T-helper 22 cell (primary cell): ENCODE measurements around the gene QSER1.
"Not testable (repeated sequence)": the region's sequence is repeated elsewhere in the genome, so short reads cannot be mapped to it uniquely, and the experiment has no call there.

Experiments used
- DNase-seq: peaks from one replicate; pipeline ENCODE4 v3.0.0-alpha.2; 2020; ENCODE audit warnings: low read depth

QSER1 gene

DNA sequence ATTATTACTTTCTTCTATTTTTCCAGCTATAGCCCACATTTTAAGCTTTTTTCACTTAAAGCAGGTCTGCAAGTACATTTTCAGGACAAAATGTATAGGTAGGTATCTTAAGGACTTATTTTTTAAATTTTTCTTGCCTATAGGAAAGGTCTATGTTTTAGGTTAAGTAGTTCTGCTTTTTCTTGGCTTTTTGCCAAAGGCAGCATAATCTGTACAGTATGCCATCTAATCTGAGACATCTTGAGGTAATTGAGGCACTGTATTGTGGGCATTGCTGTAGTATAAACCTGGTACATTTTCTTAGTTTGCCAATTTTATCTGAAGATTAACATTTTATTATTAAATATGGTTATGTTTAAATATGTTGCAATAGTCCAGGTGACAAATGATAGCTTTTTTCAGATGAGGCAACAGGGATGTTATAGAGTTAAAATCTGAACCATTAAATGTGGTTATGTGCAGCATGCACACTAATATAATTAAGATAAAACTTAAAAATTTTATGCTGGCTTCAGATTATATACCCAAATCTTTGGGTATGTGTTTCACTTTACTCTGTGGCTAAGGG, 42.9 kb downstream of the QSER1 start:
- no peak for DNase-seq

DNA sequence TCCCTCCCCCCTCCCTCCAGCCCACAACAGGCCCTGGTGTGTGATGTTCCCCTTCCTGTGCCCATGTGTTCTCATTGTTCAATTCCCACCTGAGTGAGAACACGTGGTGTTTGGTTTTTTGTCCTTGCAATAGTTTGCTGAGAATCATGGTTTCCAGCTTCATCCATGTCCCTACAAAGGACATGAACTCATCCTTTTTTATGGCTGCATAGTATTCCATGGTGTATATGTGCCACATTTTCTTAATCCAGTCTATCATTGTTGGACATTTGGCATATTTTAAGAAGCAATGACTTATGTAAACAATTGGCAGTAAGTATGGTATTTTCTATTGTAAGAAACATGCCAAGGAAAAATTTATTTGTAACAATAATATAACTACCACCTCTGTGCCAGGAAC, 43.6 kb downstream of the QSER1 start:
- not testable (repeated sequence) for DNase-seq

DNA sequence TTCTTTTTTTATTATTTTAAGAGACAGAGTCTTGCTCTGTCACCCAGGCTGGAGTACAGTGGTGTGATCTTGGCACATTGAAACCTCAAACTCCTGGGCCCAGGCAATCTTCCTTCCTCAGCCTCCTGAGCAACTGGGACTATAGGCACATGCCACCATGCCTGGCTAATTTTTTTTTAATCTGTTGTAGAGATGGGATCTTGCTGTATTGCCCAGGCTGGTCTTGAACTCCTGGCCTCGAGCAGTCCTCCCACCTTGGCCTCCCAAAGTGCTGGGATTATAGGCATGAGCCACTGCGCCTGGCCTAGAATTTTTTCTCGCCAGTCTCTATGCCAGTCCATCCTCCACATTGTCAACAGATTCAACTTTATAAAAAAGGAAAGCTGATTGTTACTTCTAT, 44.7 kb downstream of the QSER1 start:
- not testable (repeated sequence) for DNase-seq

DNA sequence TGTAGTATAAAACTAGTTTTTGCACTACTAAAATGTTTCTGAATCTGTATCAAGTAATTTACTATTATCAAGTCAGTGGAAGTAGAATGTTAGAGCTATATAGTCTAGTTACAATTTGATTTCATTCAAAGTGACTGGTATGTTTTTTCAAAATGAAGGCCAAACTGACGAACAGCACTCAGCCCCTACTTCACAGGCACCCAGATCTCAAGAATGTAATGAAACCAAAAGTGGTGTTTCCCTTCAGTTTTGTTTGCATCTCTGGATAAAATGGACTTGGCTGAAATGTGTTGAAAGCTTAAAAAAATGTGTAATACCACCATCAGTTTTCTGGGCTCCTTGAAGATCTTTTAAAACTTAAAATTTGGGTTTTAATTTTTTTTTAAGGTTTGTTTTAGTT, 46.4 kb downstream of the QSER1 start:
- DNase-seq: no peak

DNA sequence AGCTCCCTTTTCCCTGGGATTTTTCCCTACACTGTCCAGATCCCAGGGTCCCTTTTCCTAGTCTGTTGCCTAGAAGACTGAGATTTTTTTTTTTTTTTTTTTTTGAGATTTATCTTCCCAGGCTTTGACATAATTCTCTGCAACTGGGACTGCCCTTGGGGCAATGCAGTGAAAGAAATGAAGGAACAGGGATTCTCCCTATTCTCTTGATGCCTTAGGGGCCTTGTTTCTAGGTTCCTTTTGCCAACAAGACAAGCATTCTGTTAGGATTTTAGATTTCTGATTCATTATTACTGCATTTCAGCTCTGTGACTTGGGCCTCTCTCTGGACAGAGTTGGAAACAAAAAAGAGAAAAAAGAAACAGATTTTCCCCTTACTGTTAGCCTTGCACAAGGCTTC, 47.3 kb downstream of the QSER1 start:
- DNase-seq: no peak

DNA sequence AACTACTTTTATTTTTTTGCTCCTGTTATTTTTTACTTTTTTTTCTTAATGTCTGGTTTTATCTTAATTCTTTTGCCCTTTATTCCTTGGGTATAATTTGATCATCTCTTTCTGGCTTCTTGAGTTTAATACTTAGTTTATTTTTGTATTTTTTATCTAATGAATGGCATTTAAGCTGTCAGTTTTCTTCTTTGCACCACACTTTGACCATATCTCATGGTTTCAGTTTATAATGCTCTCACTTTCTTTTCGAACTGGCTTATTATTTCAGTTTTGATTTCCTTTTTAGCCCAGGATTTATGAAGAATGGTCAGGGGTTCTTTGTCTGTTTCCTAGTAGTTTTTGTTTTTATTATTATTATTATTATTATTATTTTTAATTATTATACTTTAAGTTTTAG, 48.3 kb downstream of the QSER1 start:
- no peak for DNase-seq

DNA sequence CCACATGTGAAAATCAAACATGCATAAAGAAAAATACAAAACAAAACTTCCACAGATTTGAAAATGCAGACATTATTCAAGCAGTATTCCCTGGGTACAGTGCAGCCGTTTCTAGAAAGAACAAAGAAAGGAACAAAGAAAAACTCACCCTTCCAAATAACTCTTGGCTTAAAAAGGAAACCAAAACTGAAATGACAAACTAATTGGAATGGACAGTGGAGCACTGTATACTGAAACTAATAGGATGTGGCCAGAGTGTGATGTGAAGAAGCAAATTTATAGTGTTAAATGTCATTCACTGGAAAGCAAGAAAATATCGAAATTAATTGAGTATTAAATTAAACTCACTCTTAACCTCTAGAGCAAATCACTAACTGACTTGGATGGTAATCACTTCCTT, 55.4 kb downstream of the QSER1 start:
- DNase-seq: no peak

DNA sequence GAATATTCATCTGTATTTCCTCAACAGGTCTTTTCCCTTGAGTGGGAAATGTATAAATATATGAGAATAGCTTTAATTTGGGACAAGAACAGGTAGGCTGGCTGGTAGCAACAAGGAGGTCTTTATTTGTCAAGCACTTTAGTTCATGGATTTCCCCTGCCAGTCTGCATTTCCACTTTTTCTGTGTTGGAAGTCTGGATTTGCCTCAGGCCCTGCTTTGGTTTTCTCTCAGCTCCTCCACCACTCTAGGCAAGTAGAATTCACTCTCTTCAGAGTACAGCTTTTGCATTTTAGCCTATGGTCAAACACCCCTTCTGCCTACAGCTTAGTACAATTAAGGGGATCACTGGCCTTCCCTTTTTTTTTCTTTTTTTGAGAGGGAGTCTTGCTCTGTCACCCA, 57.1 kb downstream of the QSER1 start:
- no peak for DNase-seq

DNA sequence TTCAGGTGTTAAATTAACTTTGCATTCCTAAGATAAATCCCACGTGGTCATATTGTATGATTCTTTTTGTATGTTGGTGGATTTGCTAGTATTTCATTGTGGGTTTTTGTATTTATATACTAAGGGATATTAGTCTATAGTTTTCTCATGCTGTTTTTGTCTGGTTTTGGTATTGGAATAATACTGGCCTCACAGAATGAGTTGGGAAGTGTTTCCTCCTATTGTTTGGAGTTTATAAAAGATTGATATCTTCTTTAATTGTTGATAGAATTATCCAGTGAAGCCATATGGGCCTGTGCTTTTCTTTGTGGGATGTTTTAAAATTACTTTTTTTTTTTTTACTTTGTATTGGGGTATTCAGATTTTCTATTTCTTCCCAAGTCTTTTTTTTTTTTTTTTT, 59.8 kb downstream of the QSER1 start:
- no peak for DNase-seq

DNA sequence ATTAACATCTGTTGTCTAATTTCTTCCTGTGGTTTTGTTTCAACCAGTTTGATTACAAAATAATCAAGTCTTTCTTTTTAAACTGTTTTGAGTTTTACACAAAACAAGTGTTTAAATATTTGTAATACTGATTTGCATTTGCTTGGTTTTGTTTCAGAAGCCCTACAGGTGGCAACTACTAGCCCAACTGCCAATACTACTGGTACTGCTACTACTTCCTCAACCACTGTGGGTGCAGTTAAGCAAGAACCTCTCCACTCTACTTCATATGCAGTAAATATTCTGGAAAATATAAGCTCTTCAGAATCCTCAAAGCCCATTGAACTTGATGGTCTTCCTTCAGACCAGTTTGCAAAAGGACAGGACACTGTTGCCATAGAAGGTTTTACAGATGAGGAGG, 61.1 kb downstream of the QSER1 start:
- no peak for DNase-seq

DNA sequence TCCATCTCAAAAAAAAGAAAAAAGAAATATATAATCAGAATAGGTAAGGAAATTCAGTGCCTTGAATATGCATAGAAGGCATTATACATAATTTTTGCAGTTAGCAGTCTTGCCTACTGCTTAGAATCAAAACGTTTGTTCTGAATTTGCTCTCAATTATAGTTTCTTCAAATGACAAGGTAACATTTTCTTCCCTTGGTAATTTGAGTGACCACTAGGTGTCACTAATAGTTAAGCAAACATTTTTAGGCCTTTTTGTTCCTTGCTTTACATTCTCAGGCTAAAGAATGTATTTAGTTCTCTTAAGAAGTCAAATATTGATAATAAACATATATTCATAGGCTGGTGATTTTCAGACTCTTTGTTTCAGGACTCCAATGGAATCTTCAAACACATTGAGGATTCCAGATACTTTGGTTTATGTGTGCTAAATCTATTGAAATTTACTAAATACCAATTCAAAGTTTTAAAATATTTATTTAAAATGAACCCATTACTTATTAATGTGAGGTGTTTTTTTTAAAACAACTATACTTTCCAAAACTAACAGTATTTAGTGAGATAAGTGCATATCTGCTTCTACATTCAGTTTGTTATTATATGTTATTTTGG, 68.0 kb downstream of the QSER1 start:
- DNase-seq: no peak

DNA sequence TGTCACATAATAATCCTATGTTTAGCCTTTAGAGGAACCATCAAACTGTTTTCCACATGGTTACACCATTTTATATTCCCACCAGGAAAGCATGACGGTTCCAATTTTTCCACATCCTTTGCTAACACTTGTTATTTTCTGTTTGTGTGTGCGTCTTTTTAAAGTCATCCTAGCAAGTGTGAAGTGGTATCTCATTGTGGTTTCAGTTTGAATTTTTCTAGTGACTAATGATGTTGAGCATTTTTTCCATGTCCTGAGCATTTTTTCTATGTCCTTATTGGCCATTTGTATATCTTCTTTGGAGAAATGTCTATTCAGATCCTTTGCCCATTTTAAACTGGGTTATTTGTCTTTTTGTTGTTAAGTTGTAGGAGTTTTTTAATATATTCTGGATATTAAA, 69.4 kb downstream of the QSER1 start:
- DNase-seq: no peak

DNA sequence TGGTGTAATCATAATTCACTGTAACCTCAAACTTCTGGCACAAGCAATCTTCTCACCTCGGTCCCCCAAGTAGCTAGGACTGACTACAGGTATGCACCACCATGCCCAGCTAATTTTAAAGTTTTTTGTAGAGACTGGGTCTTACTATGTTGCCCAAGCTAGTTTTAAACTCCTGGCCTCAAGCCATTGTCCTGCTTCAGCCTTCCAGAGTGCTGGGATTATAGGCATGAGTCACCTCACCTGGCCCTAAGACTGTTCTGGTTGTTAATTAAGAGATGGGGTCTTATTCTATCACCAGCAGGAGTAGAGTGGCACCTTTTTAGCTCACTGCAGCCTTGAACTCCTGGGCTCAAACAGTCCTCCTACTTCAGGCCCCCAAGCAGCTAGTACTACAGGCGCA, 71.1 kb downstream of the QSER1 start:
- DNase-seq: no peak

DNA sequence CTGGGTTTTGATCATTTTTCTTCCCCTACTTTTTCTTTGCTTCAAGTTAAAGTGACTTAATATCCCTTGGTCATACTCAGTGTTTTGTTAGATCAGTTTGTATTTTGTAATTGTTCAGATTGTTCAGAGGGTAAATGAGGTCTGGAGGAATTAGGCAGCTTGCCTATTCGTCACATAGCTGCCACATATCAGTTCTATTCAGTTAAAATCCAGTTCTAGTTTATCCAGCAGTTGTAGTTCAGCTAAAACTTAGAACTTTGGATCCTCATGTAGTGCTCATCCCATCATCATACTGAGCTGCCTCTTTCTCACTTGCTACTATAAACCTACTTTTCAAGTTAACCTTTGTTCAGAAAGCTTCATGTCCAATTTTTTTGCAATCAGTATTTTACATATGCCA, 75.9 kb downstream of the QSER1 start:
- no peak for DNase-seq

DNA sequence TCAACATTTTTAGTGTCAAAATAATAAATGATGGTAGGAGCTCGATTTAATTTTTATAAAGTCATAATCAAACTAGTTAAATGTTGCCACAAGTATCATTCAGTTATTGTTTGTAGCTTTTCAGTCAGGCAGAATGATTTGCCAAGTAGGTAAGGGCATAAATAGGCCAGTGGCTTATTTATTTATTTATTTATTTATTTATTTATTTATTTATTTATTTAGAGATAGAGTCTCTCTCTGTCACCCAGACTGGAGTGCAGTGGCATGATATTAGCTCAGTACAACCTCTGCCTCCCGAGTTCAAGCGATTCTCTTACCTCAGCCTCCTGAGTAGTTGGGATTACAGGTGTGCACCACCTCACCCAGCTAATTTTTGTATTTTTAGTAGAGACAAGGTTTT, 79.6 kb downstream of the QSER1 start:
- DNase-seq: not testable (repeated sequence)

DNA sequence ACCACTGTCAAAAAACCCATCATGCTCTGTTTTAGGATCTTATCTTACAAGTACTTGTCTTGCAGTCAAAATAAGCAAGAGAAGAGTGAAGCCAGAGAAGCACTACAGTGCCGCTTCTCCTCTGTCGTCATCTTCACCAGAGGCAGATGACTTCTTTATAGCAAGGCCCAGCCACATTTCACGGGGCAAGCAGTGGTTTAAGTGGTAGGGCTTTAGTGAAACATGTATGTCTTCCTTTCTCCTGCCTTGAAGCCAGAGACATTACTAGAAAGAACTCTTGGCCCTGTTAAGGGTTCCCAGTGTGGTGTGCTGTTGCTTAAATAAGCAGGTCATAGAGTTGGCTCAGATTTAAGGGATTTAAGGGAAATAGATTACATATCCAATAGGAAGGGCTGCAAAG, 80.2 kb downstream of the QSER1 start:
- no peak for DNase-seq

DNA sequence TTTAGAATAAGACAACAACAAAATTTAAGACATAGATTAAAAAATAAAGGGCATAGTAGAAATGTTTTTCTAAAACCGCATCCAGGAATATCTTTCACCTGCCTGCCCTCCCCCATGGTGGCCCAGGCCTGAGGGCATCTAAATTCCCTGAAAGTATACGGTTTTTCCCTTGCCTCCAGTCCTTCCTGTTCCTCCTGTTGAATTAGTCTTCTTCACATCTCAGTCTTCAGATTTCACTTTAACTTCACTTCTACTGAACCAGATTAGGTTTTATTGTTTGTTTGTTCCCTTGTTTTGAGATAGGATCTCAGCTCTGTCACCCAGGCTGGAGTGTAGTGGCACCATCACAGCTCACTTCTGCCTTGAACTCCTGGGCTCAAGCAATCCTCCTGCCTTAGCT, 90.0 kb downstream of the QSER1 start:
- no peak for DNase-seq

DNA sequence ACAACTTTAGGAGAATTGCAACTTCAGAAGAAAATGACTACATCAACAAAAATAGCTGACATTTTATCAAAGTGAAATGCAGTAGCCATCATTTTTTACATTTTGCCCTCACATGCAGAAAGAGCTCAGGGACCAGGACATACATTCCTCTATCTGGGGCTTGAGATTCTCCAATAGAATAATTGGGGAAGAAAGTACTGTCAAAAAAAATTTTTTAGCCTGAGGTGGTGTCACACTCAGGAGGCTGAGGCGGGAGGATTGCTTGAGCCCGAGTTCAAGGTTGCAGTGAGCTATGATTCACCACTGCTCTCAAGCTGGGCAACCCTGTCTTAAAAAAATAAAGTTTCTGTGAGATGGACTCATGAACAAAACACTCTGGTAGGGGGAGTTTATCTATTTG, 90.9 kb downstream of the QSER1 start:
- DNase-seq: no peak

DNA sequence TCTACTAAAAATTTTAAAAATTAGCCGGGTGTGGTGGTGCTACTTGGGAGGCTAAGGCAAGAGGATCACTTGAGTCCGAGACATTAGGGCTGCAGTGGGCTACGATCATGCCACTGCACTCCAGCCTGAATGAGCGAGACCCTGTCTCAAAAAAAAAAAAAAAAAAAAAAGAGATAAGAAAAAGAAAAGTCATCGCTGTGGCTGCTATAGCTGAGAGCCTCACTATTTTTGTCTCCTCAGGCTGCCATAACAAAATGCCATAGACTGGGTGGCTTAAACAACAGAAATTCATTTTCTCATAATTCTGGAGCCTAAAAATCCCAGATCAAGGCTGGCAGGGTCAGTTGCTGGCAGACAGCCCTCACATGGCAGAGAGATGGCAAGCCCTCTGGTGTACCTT, 93.0 kb downstream of the QSER1 start:
- DNase-seq: no peak

DNA sequence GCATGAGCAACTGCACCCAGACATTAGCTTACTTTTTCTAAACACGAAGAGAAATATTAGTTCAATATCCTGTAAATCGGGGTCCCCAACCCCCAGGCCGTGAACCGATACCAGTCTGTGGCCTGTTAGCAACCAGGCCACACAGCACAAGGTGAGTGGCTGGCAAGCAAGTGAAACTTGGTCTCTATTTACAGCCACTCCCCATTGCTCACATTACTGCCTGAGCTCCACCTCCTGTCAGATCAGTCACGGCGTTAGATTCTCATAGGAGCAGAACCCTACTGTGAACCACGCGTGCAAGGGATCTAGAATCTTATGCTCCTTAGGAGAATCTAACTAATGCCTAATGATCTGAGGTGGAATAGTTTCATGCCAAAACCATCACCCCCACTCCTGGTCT, 95.2 kb downstream of the QSER1 start:
- no peak for DNase-seq

DNA sequence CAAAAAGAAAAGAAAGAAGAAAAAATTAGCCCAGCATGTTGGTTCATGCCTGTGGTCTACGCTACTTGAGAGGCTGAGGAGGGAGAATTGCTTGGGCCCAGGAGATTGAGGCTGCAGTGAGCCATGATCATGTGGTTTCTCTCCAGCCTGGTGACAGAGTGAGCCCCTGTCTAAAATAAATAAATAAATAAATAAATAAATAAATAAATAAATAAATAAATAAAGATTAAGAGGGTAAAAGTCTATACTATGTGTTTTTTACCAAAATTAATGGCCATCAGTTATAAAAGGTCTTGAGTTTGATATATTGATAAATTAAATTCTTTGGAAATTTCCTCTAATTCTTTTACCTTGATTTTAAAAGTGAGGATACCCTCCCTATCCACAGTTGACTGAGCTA, 97.9 kb downstream of the QSER1 start:
- no peak for DNase-seq

DNA sequence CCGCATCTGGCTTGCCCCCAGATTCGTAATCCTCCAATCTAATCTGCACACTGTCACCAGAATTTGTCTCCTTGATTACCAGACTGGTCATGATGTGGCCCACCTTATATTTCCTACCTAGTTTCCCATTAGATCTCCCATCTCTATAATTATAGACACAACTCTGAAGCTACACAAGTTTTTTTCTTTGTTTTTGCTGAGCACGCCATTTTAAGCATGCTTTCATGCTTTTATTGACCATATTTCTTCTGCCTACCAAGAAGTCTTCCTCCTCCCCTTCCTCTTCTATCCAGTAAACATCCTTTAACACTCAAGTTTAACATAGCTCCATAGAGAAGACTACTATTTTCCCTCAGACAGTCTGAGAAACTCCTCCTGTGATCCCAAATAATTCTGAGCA, 98.8 kb downstream of the QSER1 start:
- DNase-seq: no peak

DNA sequence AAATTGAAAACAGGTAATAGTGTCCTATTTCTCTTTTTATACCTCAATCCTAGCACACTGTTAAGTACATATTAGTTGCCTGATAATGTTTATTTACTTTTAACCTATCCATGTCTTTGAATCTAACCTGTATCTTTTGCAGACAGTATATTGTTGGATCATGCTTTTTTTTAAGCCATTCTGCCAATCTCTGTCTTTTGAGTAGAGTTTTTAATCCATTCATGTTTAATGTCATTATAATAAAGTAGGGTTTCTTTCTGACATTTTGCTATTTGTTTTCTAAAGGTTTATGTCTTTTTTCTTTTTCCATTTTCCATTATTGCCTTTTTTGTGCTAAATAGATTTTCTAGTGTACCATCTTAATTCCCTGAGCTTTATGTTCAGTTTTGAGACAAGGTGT, 99.3 kb downstream of the QSER1 start:
- no peak for DNase-seq

DNA sequence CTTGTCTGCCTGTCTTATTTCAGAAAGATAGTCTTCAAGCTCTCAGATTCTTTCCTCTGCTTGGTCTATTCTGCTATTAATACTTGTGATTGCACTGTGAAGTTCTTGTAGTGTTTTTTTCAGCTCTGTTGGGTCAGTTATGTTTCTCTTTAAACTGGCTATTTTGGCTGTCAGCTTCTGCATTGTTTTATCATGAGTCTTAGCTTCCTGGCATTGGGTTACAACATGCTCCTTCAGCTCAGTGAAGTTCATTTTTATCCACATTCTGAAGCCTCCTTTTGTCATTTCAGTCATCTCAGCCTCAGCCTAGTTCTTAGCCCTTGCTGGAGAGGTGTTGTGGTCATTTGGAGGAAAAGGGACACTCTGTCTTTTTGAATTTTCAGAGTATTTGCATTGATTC, 107.6 kb downstream of the QSER1 start:
- DNase-seq: no peak

DNA sequence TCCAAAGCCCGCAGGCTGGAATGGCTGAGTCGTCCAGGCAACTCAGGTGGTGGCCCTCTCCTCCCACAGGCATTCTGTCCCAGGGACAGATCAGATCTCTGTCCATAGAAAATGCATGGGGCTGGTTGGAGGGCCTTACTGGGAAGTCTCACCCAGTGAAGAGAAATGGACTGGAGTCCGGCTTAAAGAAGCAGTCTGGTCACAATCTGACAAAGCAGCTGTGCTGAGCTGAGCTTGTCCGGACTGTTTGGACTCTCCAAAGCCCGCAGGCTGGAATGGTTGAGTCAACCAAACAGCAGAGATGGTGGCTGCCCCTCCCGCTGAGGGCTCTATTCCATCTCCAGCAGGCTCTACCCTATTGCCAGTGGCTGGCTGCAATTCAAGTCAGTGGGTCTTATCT, 108.7 kb downstream of the QSER1 start:
- DNase-seq: no peak
